Panc1 (cell line): ENCODE measurements around the gene UNC93A. TPM values are rescaled to one million over a fixed set of nuclear protein-coding genes. Genes with fewer than 3 reads are reported as not detected.

Source experiments
- ATAC-seq: fragments of 200-7000 bp; cut with Tn5 transposase; 2 replicates; pipeline ENCODE4 v1.9.1; 2020; ENCODE audit warnings: mild to moderate bottlenecking, moderate library complexity
- BruUV-seq: library from RNA; stranded (reverse); fragments of 400-500 nt; replicated peaks from 2 replicates; lab custom pipeline; 2021; lab: Mats Ljungman, UMichigan
- CTCF ChIA-PET: fragments of 300-600 bp; sonication (Branson Sonifier 250); formaldehyde crosslinking; loops from one replicate; lab custom pipeline; 2022; ENCODE audit warnings: antibody characterized with exemption; lab: Charles Lee
- POLR2A ChIA-PET: fragments of 300-600 bp; sonication (Branson Sonifier 250); formaldehyde crosslinking; loops from one replicate; lab custom pipeline; 2022; ENCODE audit warnings: antibody characterized with exemption; lab: Charles Lee
- DNase-seq: peaks from one replicate; pipeline ENCODE4 v3.0.0-alpha.2; 2010; ENCODE audit warnings: low read depth, low spot score
- H3K27ac ChIP-seq: 2 replicates; pipeline ENCODE4 v1.5.1; 2011; ENCODE audit warnings: mild to moderate bottlenecking, low read length, inconsistent platforms
- H3K27me3 ChIP-seq: fragments of 200-500 bp; sonication (Bioruptor generic); 2 replicates; pipeline ENCODE4 v1.6.0; 2014; ENCODE audit warnings: low read length, inconsistent platforms; ENCODE audit not compliant: control insufficient read depth, insufficient read depth
- H3K36me3 ChIP-seq: fragments of 200-500 bp; sonication (Bioruptor generic); 2 replicates; pipeline ENCODE4 v1.5.1; 2014; ENCODE audit warnings: inconsistent platforms, mild to moderate bottlenecking, low read length, moderate library complexity; ENCODE audit not compliant: control insufficient read depth, insufficient read depth
- H3K4me1 ChIP-seq: 2 replicates; pipeline ENCODE4 v1.5.1; 2011; ENCODE audit warnings: inconsistent platforms, mild to moderate bottlenecking, low read length, moderate library complexity; ENCODE audit not compliant: control insufficient read depth, insufficient read depth
- H3K4me3 ChIP-seq, 2 experiments: 2 replicates each; pipeline ENCODE4 v1.5.1; 2011 to 2012; ENCODE audit warnings: low read depth in 2 of 2, low read length in 2 of 2, mild to moderate bottlenecking in 2 of 2, inconsistent platforms in 1 of 2, moderate library complexity in 1 of 2
- H3K9me3 ChIP-seq: fragments of 200-500 bp; sonication (Bioruptor generic); 2 replicates; pipeline ENCODE4 v1.5.1; 2014; ENCODE audit warnings: low read depth, mild to moderate bottlenecking, inconsistent platforms, low read length, moderate library complexity; ENCODE audit not compliant: control insufficient read depth, insufficient read depth
- CTCF ChIP-seq: fragments of 450-650 bp; IDR thresholded peaks from 2 replicates; pipeline ENCODE4 v1.5.1; 2017; ENCODE audit warnings: mild to moderate bottlenecking
- POLR2AphosphoS5 ChIP-seq: IDR thresholded peaks from 2 replicates; pipeline ENCODE4 v1.6.1; 2012; ENCODE audit warnings: mild to moderate bottlenecking, low read depth, low read length, moderate library complexity
- REST ChIP-seq, 2 experiments: IDR thresholded peaks; 2 replicates each; pipeline ENCODE4 v1.6.1; 2011 to 2012; ENCODE audit warnings: low read depth in 2 of 2, control low read depth in 1 of 2, low read length in 1 of 2, mild to moderate bottlenecking in 1 of 2, moderate library complexity in 1 of 2; ENCODE audit not compliant: insufficient read depth in 1 of 2
- SIN3A ChIP-seq: IDR thresholded peaks from 2 replicates; pipeline ENCODE4 v1.6.1; 2012; ENCODE audit warnings: low read depth, mild to moderate bottlenecking, low read length, moderate library complexity, borderline replicate concordance; ENCODE audit not compliant: insufficient read depth
- TCF7L2 ChIP-seq: IDR thresholded peaks from 2 replicates; pipeline ENCODE4 v1.6.1; 2011; ENCODE audit warnings: mild to moderate bottlenecking, low read depth, low read length, inconsistent platforms
- in situ Hi-C: cut with HindIII; loops from 2 replicates; pipeline ENCODE4 v1.10.0; 2016; ENCODE audit warnings: low sequenced_read_pairs, low pct_unique_long_range_greater_than_20kb
- intact Hi-C: fragments of 100-400 bp; cut with micrococcal nuclease; formaldehyde crosslinking; loops from one replicate; pipeline ENCODE4 v1.10.0; 2022; ENCODE audit not compliant: unreplicated experiment
- total RNA-seq: library from RNA; stranded (reverse); gene quantifications from one replicate; pipeline ENCODE4 v1.2.1, GENCODE V29; 2021; ENCODE audit not compliant: unreplicated experiment

The UNC93A gene
- total RNA-seq, 1 experiment from 2014 or later: not detected

GRCh38 chr6:167337675-167338449 lies 46.7 kb downstream of the UNC93A start:
- in situ Hi-C loops (no loop called here), intact Hi-C loops (no loop called here)
- no peaks in the 10 kb centered on the region for H3K4me1 ChIP-seq
- ATAC-seq (no peak), DNase-seq (no peak)
- ChIA-PET CTCF (no interaction called here), POLR2A (no interaction called here)
- no peaks in the 10 kb centered on the region for H3K27me3 ChIP-seq
- TF ChIP-seq TCF7L2 (no peak), REST (IDR thresholded peaks at IDR 0.05; ENCODE audit: insufficient read depth in 1 of 2, low read depth in 2 of 2, low read length in 1 of 2) (no peak)
- H3K4me3 ChIP-seq: no peak overlapping the region
- H3K9me3 ChIP-seq: no peaks in the 10 kb centered on the region
- no peak overlapping the region for H3K27ac ChIP-seq
- no TSS peak for BruUV-seq
- H3K36me3 ChIP-seq: no peaks in the 10 kb centered on the region

GRCh38 chr6:167338541-167339117 lies 47.5 kb downstream of the UNC93A start:
- no peaks in the 10 kb centered on the region for H3K27me3 ChIP-seq
- TF ChIP-seq REST (IDR thresholded peaks at IDR 0.05; ENCODE audit: insufficient read depth in 1 of 2, low read depth in 2 of 2, low read length in 1 of 2) (no peak), CTCF (no peak), SIN3A (no peak), TCF7L2 (no peak), POLR2AphosphoS5 (no peak)
- ChIA-PET POLR2A (no interaction called here), CTCF (no interaction called here)
- H3K4me1 ChIP-seq: no peaks in the 10 kb centered on the region
- intact Hi-C loops (no loop called here), in situ Hi-C loops (no loop called here)
- no peak overlapping the region for H3K27ac ChIP-seq
- no peak overlapping the region for H3K4me3 ChIP-seq
- no TSS peak for BruUV-seq
- no peaks in the 10 kb centered on the region for H3K9me3 ChIP-seq
- ATAC-seq (no peak), DNase-seq (no peak)
- no peaks in the 10 kb centered on the region for H3K36me3 ChIP-seq
